SKM-1 treated with dmso at 0.1 percent for 144 hours (cell line): Measurements from ENCODE around the gene PDILT.

ENCODE experiments used
- DNase-seq: peaks from one replicate; lab custom pipeline; 2025; ENCODE audit not compliant: unreplicated experiment; lab: John Stamatoyannopoulos, UW

Gene PDILT

DNA sequence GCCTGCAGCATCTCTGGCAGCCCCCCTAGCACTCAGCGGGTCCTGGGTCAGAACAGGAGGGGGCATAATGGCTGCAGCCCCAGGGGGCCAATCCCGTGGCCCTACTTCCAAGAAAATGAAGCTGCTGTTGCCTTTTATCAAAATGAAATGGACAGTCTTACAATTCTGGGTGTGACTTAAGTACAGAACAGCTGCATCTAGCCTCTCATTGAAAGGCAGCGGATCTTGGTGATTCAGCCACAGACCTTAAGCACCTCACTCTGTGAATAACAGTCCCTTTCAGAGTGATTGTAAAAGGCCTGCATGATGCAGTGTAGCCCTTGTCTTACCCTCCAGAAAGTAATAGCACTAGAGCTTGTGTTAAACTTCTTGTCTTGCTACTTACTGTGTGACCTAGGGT lies 40.5 kb downstream of the PDILT start:
- DNase-seq, result no peak

DNA sequence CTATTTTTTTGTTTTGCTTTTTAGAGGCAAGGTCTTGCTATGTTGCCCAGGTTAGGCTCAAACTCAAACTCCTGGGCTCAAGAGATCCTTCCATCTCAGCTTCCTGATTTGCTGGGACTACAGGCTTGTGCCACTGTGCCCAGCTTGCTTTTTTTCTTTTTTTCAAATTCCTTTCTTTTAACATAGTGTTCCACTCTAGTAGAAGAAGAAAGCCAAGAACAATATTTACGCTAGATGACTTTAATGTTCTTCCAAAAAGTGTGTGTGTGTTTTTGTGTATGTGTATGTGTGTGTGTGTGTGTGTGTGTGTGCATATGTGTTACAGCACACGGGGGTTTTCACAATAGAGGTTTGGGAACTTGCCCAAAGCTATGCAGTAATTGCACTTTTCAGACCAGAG lies 41.3 kb downstream of the PDILT start:
- DNase-seq, result no peak

DNA sequence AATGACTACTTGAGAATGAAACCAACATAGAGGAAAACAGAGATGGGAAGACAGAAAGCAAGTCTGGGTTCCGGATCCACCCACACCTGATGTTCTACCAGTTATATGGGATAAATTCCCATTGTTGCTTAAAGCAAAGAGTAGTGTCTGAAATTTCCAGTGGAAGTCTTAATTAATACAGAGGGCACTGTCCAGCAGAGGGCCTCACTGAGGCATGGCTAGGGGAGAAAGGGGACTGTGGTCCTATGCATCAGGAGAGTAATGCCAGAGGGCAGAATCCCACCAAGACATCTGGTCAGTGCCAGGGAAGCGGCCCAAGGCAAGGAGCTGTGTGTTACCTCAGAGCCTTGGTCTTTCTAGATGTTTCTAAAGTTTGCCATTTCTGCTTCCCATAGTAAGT lies 44.5 kb downstream of the PDILT start:
- no peak for DNase-seq

DNA sequence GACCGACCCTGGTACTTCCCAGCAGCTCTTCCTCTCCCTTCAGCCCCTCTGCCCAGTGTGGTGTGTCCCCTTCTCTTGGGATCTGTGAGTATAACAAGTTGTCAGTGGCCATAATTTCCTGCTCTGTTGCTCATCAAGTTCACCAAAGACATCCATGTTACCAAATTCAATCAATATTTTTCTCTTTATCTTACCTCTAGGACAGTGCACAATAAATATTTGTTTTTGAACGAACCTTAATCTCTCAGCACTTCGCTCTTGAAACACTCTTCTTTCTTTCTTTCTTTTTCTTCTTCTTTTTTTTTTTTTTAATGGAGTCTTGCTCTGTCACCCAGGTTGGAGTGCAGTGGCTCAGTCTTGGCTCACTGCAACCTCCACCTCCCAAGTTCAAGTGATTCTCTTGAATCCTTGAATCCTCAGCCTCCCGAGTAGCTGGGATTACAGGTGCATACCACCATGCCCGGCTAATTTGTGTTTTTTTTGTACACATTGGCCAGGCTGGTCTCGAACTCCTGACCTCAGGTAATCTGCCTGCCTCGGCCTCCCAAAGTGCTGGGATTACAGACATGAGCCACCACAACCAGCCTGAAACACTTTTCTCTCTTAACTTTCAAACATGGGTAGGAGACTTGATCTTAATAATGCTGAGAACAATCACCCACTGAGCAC lies 49.3 kb downstream of the PDILT start:
- no peak for DNase-seq

DNA sequence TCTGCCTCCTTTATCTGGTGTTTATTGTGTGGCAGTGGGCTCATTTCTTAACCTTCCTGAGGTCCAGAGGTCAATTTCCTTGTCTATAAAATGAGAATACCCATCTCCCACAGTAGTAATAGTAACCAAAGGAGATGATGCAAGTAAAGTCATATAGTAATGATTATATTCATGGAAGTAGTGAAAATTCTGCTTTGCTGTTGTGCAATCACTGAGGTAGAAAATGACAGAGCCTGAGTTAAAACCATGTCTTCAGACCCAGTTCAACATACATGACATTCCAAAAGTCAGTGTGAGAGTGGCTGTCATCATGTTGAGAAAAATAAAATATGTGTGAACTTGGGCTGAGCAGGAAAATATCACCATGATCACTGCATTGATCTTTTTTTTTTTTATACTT lies 51.2 kb downstream of the PDILT start:
- no peak for DNase-seq

DNA sequence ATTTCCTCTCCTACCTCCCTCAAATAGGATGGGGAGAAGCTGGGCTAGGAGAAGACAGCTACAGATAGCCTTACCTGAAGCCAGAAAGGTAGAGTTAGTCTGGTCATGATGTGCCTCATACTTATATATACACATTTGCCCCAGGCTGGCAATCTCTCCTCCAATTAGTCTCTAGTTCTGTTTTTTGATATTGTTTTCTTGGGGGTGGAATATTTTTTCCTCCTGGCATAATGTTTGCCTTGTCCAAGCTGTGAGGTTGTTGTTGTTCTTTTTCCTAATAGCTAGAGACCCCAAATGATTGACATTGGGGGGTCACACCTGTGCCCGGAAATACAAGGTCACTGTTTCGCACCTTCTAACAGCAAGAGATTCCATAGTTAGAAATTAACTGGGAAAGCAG lies 51.9 kb downstream of the PDILT start, which contains the start of gene UMOD:
Gene UMOD, minus strand, starts transcription at position 101 of the 400 bp plus-strand sequence. CDS start 1,978 bp downstream, outside the sequence.
- no peak for DNase-seq

DNA sequence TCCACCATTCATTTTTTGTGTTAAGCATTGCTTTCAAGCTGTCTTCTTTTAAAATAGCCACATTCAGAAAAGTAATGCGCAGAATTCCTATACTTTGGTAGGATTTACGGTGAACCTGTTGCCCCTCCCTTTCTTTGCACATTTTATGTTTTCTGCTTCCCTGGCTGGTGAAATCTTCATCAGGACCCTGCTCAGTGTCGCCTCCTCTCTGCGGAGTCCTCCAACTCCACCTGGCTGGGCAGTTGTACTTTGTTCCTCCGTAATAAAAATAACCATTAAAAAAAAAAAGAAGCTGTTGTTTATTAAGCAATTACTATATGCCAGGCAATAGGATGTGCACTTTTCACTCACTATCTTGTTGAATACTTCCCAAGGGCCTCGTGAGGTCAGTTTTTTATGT lies 54.9 kb downstream of the PDILT start:
- DNase-seq, result no peak

DNA sequence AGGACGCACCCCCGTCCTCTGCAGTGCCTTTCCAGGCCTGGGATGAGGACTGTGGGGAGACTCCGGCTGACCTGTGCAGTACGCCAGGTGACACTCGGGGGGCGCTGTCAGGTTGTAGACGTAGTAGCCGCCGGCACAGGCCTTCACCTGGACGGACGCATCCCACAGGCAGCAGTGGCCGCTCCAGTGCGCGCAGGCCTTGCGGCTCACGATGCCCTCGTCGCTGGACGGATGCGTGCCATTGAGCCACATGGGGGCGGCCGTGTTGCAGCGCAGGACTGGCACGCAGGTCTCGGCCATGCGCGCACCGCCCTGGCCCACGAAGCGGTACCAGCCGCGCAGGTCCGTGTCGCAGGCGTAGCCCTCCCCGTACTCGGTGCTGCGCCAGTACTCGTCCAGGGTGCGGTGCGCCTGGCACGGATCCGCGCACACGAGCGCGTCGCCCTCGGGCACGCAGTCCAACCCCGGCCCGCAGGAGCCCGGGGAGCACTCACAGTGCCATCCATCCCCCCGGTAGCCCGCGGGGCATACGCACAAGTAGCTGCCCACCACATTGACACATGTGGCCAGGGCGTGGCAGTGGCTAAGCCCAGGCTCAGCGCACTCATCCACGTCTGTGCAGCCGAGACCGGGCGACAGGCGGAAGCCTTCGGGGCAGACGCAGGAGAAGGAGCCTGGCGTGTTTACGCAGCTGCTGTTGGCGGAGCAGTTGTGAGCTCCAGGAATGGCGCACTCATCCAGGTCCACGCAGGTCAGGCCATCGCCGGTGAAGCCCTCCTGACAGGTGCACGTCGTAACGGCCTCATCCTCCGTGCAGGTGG lies 56.0 kb downstream of the PDILT start:
- DNase-seq, result no peak

DNA sequence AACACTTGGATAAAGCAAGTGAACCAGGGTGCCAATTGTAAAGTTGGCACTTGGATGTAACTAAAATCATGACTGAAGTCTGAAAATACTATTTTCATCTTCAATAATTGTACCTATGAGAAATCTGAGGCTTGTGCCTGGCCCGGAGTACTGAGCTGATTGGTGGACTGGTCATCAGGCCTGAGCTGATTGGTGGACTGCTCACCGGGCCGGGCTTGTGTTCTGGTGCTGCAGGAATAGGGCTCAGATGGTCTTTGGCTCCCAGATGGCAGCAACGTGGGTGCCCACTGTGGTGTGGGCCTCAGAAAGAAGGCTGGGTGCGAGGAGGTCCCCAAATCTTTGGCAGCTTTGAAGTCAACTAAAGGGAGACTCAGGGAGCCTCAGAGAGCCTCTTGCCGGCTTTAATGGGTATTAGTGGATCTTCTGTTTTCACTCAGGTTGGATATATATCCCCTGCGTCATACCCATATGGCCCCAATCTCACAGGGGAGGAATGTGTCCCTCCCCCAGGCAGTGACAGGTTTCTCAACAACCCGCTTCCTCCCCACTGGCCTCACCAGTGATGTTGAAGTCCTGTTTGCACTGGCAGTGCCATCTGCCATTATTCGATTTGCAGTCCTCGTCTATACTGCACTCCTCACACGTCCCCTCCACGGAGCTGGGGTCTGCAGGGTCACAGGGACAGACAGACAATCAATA lies 56.7 kb downstream of the PDILT start:
- no peak for DNase-seq

DNA sequence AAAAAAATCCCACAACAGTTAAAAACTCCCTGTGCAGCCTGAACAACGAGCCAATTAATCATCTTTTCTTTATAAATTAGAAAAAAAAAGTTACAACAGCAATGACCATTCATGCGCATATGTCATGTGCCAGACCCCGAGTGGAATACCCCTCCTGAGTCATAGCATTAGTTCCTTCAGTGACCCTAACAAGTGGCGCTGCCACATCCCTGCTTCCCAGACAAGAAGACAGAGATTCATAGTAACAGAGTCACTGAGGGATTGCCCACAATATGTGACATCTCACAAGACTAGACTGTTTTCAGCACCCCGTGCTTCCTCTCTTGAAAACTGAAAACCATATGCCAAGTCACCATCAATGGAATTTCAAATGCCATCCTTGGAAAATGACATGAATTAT lies 59.9 kb downstream of the PDILT start:
- no peak for DNase-seq

DNA sequence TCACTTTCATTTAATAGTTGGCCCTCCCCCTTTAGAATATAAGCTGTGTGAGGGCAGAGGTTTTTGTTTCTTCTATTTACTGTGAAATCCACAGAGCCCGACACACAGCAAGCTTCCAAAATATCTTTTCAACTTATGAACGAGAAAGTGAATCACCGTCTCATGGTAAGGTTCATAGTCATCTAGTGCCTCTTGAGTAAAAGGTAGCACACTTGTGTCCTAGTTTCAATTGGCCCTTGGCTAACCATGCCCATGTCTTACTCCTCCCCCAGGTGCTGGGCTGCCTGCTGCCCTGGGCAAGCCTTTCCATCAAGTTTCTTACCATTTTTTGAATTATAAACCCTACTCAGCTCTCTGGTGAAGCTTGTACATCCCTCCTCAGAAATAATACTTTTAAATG lies 64.8 kb downstream of the PDILT start:
- no peak for DNase-seq

DNA sequence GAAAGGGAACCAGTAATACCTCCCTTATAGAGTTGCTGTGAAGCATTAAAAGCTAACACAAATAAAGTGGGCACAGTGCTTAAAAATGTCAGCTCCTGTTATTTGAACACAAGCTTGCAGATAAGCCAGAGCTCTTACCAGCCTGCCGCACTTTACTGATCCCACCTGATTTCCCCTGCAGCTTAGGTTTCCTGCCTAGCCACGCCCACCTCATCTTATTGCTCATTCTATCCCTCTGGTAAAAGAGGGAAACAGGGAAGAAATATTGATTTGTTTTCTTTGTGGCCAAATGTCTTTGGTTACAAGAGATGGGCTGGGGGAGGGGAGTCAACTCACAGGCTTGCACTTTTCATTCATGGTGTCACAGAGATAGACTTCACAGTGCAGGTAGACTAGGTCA lies 67.6 kb downstream of the PDILT start:
- no peak for DNase-seq

DNA sequence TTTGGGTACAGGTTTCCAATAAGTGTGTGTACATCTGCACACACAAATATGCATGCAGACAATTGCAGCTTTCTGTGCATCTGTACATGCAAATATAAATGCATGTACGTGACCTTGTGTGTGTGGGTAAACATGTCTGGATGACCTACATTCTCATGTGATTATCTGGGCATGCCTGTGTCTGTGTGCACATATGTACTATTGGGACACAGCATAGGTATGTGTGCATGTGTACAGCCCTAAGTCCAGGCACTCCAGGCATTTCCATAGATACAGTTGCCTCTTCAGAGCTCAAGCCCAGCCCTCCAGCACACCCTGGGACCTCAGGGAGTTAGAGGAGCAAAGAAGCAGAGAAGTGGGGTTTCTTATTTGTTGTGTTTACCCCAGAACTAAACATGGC lies 70.1 kb downstream of the PDILT start:
- no peak for DNase-seq

DNA sequence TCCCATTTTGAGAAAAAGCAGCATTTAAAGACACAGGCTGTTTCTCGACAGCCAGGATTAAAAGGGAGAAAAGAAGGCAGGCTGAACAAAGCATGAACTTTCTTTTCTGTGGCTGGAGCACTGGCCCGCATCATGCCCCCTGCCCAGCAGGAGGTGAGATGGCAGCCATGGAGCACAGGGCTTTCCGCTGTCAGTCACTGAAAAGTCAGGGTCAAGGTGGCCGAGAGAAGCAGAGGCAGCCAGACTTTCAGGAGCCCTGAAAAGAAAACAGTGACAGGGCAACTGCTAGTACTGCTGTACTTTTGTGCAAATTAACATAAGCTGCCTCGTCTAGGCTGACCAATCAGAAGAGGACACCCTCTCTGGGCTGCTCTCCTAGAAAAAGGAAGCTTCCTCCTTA lies 71.4 kb downstream of the PDILT start:
- DNase-seq, result no peak

DNA sequence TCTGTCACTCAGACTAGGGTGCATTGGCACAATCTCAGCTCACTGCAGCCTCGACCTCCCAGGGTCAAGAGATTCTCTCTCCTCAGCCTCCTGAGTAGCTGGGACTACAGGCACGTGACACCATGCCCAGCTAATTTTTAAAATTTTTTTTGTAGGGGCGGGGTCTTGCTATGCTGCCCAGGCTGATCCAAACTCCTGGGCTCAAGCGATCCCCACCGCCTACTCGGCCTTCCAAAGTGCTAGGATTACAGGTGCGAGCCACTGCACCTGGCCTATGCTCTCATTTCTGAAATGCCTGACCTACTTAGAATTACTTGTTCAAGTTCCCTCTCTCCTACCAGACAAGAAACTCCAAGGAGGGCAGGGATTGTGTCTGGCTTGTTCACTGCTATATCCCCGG lies 72.1 kb downstream of the PDILT start:
- no peak for DNase-seq

DNA sequence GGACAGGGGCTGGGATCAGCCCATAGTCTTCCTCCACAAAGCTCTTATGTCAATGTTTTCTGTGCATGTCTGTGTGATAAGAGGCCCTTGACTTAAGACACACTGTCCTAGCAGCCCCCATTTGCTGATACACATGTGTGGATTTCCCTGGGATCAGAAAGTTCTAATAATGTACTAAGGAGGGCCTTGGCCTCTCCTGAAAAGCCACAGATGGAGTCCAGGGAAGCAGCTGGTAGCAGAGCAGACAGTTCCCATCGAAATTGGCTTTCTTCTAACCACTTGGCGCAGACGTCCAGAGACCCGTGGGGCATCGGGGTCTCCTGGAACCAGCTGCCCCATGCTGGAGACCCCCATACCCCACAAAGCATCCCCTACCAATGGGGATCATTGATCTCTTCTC lies 72.9 kb downstream of the PDILT start:
- DNase-seq, result no peak

DNA sequence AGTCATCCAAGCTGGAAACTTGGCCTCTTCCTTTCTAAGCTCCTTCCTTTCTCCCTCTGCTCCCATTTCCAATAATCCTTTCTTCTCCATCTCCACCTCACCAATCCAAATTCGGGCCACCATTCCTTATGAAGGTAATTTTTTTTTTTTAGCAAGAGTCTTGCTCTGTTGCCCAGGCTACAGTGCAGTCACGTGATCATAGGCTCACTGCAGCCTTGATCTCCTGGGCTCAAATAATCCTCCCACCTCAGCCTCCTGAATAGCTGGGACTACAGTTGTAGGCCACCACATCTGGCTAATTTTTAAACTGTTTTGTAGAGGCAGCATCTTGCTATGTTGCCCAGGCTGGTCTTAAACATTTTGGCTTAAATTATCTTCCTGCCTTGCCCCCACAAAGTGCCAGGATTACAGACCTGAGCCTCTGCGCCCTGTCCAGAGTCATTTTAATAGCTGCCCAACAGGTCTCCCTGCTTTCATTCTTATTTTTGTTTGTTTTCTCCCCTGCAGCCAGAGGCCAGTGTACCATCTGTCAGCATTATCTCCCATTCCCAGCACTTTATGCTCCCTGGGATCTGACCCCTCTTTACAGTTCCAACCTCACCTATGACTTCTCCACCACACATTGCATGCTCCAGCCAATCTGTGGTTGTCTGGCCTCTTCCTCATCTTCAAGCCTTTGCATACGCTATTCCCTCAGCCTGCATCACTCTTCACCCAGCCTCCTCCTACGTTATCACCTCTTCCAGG lies 75.0 kb downstream of the PDILT start:
- no peak for DNase-seq

DNA sequence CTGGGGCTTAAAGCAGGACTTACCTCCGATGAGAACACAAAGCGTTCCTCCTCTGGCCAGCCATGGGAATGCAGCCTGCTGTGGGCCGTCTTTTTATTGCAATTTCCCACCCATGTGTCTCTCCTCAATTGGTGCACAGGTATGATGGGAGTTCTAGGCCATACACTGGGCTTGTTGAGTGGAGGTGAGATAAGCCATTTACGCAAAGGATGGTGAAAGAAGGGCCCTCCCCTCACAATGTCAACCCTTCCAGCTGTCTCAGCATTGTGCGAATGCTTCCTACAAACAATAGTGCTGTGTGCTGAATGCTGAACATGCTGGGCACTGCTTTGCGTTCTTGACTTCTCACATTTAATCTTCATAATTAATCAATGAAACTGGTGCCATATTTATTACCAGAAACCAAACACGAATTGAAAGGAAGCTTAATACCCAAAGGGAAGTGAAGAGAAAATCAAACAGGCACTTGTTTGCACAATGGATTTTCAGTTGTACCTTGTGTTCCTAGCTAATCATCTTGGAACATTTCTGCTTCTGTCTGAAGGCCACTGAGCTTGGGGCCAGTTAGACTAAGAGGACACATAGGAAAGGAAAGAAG lies 77.0 kb downstream of the PDILT start, which contains the start of gene GP2:
Gene GP2, minus strand, starts transcription at position 70 of the 598 bp plus-strand sequence. CDS start 1,082 bp downstream, outside the sequence.
- DNase-seq, result no peak

DNA sequence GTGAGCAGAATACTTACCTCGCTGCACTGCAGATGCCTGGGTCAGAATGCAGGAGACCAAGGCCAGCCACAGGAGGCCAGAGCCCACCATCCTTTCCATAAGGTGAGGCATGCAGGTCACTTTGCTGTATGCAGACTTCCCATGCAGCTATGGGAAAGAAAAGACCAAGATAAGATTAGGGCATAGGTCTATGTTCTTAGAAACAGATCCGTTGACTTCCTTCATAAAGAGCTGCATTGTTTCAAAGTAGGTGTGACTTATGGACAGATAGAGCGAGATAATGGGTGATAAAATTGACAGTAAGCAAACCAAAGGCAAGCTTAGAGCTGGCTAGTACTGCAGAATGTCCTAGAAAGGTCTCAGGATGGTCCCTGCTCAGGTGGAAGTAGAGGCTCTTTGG lies 78.2 kb downstream of the PDILT start:
- no peak for DNase-seq

DNA sequence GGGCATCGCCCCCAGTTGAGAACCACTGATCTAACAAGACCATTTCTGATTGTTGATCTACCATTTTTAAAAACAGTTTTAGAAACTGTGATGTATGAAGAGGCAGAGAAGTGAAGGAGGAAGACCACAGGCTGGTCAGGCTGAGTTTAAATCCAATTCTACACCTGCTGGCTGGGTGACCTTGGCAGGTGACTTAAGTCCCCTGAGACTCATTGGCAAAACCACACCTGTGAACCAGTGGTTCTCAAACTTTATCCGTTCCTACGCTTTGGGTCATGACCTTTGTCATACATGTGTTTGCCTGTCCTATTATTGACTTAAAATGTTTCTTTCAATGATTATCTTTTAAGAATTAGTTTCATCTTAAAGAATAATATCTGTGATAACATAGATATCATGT lies 79.5 kb downstream of the PDILT start:
- DNase-seq, result no peak

DNA sequence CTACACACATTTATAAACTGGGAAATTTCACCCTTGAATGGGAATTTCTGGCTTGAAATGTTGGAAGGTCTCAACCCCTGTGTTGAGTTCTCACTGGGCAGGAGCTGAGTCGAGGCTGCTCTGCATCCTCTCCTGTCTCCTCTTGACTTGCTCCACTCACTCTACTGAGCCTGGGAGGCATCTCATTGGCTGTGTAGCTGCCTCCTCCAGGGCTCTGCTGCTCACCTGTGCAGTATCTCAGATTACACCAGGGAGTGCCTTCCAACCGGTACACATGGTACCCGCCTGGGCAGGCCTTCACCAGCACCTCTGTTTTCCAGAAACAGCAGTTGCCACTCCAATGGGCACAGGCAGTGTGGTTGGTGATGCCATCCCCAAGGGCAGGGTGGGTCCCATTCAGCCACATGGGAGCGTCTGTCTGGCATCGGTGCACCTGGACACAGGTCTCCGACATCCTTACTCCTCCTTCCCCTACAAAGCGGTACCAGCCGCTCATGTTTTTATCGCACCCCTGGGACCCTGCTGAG lies 80.9 kb downstream of the PDILT start:
- DNase-seq, result no peak
